HG03575 (cell line): ENCODE data around the gene PDGFD.
A peak's percentile ranks its signal among the peaks of the same experiment; 100 is the strongest.

Experiments used
- ATAC-seq: cut with Tn5 transposase; IDR thresholded peaks from one replicate; pipeline ENCODE4 v1.9.1; 2021; ENCODE audit not compliant: unreplicated experiment, insufficient number of reproducible peaks, low FRiP score; ENCODE audit errors: extremely low read depth

PDGFD gene

GRCh38 chr11:104164028-104164520 is at the start of gene PDGFD:
PDGFD (minus strand) TSS chr11:104164147.
- peak; percentile 72 for ATAC-seq

GRCh38 chr11:104206936-104207335 is 43.0 kb upstream of the PDGFD start:
- ATAC-seq, result no peak

GRCh38 chr11:104205838-104206237 is 41.9 kb upstream of the PDGFD start:
- ATAC-seq, result no peak

GRCh38 chr11:104200688-104201087 is 36.7 kb upstream of the PDGFD start:
- ATAC-seq, result no peak

- ATAC-seq, result no peak
Measured at GRCh38 chr11:104199053-104199452, 35.1 kb upstream of the PDGFD start.

GRCh38 chr11:104198576-104198975 is 34.6 kb upstream of the PDGFD start:
- no peak for ATAC-seq

GRCh38 chr11:104191124-104191523 is 27.2 kb upstream of the PDGFD start:
- ATAC-seq, result no peak

GRCh38 chr11:104183593-104183992 is 19.6 kb upstream of the PDGFD start:
- ATAC-seq, result no peak

GRCh38 chr11:104175769-104176168 is 11.8 kb upstream of the PDGFD start:
- ATAC-seq, result no peak

- ATAC-seq, result no peak
Measured at GRCh38 chr11:104169091-104169490, 5.1 kb upstream of the PDGFD start.

- ATAC-seq, result no peak
Measured at GRCh38 chr11:104165014-104165413, 1.1 kb upstream of the PDGFD start.

GRCh38 chr11:104163100-104164027 is 583 bp downstream of the PDGFD start:
- no peak for ATAC-seq

- no peak for ATAC-seq
Measured at GRCh38 chr11:104161751-104162450, 2.0 kb downstream of the PDGFD start.

- no peak for ATAC-seq
Measured at GRCh38 chr11:104159356-104159755, 4.6 kb downstream of the PDGFD start.

GRCh38 chr11:104155375-104155774 is 8.6 kb downstream of the PDGFD start:
- no peak for ATAC-seq

- no peak for ATAC-seq
Measured at GRCh38 chr11:104154296-104154695, 9.7 kb downstream of the PDGFD start.

- no peak for ATAC-seq
Measured at GRCh38 chr11:104152941-104153505, 10.9 kb downstream of the PDGFD start.

- ATAC-seq, result no peak
Measured at GRCh38 chr11:104151404-104152204, 12.3 kb downstream of the PDGFD start.

GRCh38 chr11:104148706-104149105 is 15.2 kb downstream of the PDGFD start:
- ATAC-seq, result no peak
